ENCODE data around the gene CCDC157. TPM values are rescaled to one million over a fixed set of nuclear protein-coding genes. Genes with fewer than 3 reads are reported as not detected.
A peak's percentile ranks its signal among the peaks of the same experiment; 100 is the strongest.

CCDC157 gene
- total RNA-seq (2014; rRNA removed; shearing (Covaris generic)), result 3.4 and 4.7 TPM in 2 replicates
- 3.1 and 3.3 TPM in 2 replicates for total RNA-seq (2022)
- percentile 39 among the genes with signal in this experiment for Bru-seq, nascent RNA
- BruChase-seq, experiment 1, labeled RNA remaining after a 6-hour chase, result percentile 38 among the genes with signal in this experiment
- percentile 42 among the genes with signal in this experiment for BruChase-seq, experiment 2, labeled RNA remaining after a 2-hour chase
- long read RNA-seq, transcript CCDC157-202 (3 exons, 1,759 nt), result major isoform, 6 of 8 reads
- long read RNA-seq, partial matches to known transcripts, result 0 of 8 reads
- long read RNA-seq, other reads (novel, unspliced or antisense), result 2 of 8 reads

GRCh38 chr22:30356449-30357235 is at the start of gene CCDC157, which contains the start of gene SF3A1:
TSS of gene CCDC157 (plus strand) at chr22:30357007. CDS start at chr22:30366001, 8,994 bp downstream.
TSS of gene SF3A1 (minus strand) at chr22:30356894. CDS start at chr22:30356792, 102 bp downstream.
- CTCF ChIA-PET (ENCODE audit: unreplicated experiment), result interaction anchor here (1.0 kb wide), 1 partner anchor 70 kb away, joined by 3 read pairs; no protein-coding TSS in a partner anchor
- intact Hi-C loops (cut with micrococcal nuclease; ENCODE audit: unreplicated experiment), result loop anchor here (1.0 kb wide), 2 partner anchors 31 to 69 kb away; partner anchors contain the start of gene RNF215
- peak; percentile 93 for DNase-seq (ENCODE audit: low spot score)
- H3K4me2 ChIP-seq (ENCODE audit: low read length), result peak within 1 kb of the TSS; percentile 87
- H3K9me2 ChIP-seq (ENCODE audit: insufficient read depth, low read length), result no peaks in the 10 kb centered on the region
- H3K36me3 ChIP-seq (ENCODE audit: insufficient read depth, low read length), result peaks cover 26% of the 10 kb centered on the region
- BruUV-seq (replicated peaks), result no TSS peak
- TF ChIP-seq CTCF (conservative IDR thresholded peaks at IDR 0.05; ENCODE audit: low read length) (no peak), EZH2phosphoT487 (IDR thresholded peaks at IDR 0.05; ENCODE audit: borderline replicate concordance, low read depth, low read length) (no peak)
- H3K79me2 ChIP-seq (ENCODE audit: insufficient read depth, low read depth, low read length), result peaks cover 29% of the 10 kb centered on the region
- H4K20me1 ChIP-seq (ENCODE audit: insufficient read depth, low read length), result peaks cover 21% of the 10 kb centered on the region
- no peaks in the 10 kb centered on the region for H3K9me3 ChIP-seq (ENCODE audit: low read length)
- H3K4me1 ChIP-seq (ENCODE audit: insufficient read depth, low read length, poor library complexity, severe bottlenecking), result peaks cover 23% of the 10 kb centered on the region
- peak within 1 kb of the TSS; percentile 62 for H2AFZ ChIP-seq (ENCODE audit: low read length)
- peak within 1 kb of the TSS; percentile 89 for H3K4me3 ChIP-seq (ENCODE audit: low read depth, low read length, poor library complexity, severe bottlenecking)
- POLR2A ChIA-PET, result interaction anchor here (0.5 to 1.5 kb wide), 4 partner anchors 29 to 1493 kb away, joined by 3 to 6 read pairs (median 4); partner anchors contain the start of genes RNF215 and TBC1D10A
- peak within 1 kb of the TSS; percentile 62 for H3K27ac ChIP-seq (ENCODE audit: low read depth, low read length, poor library complexity, severe bottlenecking)

GRCh38 chr22:30307041-30307574 is 49.7 kb upstream of the CCDC157 start:
- H2AFZ ChIP-seq (ENCODE audit: low read length), result peak overlapping the region; percentile 24; the same call in 1 of the 2 replicates
- POLR2A ChIA-PET, result interaction anchor here (1.2 to 3.0 kb wide), 2 partner anchors 16 to 20 kb away, joined by 3 to 14 read pairs; partner anchors contain the start of gene TBC1D10A
- H3K27ac ChIP-seq (ENCODE audit: low read depth, low read length, poor library complexity, severe bottlenecking), result peak overlapping the region; percentile 94
- H3K4me1 ChIP-seq (ENCODE audit: insufficient read depth, low read length, poor library complexity, severe bottlenecking), result peaks cover 93% of the 10 kb centered on the region
- H4K20me1 ChIP-seq (ENCODE audit: insufficient read depth, low read length), result no peaks in the 10 kb centered on the region
- H3K79me2 ChIP-seq (ENCODE audit: insufficient read depth, low read depth, low read length), result peaks cover 5% of the 10 kb centered on the region; the same call in 1 of the 2 replicates
- no peak for TF ChIP-seq EZH2phosphoT487 (IDR thresholded peaks at IDR 0.05; ENCODE audit: borderline replicate concordance, low read depth, low read length)
- no peak for TF ChIP-seq CTCF (conservative IDR thresholded peaks at IDR 0.05; ENCODE audit: low read length)
- peak overlapping the region; percentile 61 for H3K4me3 ChIP-seq (ENCODE audit: low read depth, low read length, poor library complexity, severe bottlenecking)
- H3K9me2 ChIP-seq (ENCODE audit: insufficient read depth, low read length), result no peaks in the 10 kb centered on the region
- intact Hi-C loops (cut with micrococcal nuclease; ENCODE audit: unreplicated experiment), result loop anchor here (5.0 kb wide), 1 partner anchor 935 kb away; no protein-coding TSS in a partner anchor
- no peaks in the 10 kb centered on the region for H3K9me3 ChIP-seq (ENCODE audit: low read length)
- peak overlapping the region; percentile 81 for H3K4me2 ChIP-seq (ENCODE audit: low read length)
- CTCF ChIA-PET (ENCODE audit: unreplicated experiment), result interaction anchor here (0.6 kb wide), 1 partner anchor 19 kb away, joined by 4 read pairs; no protein-coding TSS in a partner anchor
- BruUV-seq (replicated peaks), result no TSS peak
- no peak for DNase-seq (ENCODE audit: low spot score)
- H3K36me3 ChIP-seq (ENCODE audit: insufficient read depth, low read length), result peaks cover 6% of the 10 kb centered on the region; the same call in 1 of the 2 replicates

All from OCI-LY7 (cell line).